GM18517 (cell line): ENCODE results near the gene EME1.

Experiments
- ATAC-seq: cut with Tn5 transposase; IDR thresholded peaks from one replicate; pipeline ENCODE4 v1.9.1; 2021; ENCODE audit warnings: mild to moderate bottlenecking, moderate library complexity; ENCODE audit not compliant: unreplicated experiment

Gene EME1

GRCh38 chr17:50361561-50362480 is 11.2 kb upstream of the EME1 start:
- no peak for ATAC-seq

DNA sequence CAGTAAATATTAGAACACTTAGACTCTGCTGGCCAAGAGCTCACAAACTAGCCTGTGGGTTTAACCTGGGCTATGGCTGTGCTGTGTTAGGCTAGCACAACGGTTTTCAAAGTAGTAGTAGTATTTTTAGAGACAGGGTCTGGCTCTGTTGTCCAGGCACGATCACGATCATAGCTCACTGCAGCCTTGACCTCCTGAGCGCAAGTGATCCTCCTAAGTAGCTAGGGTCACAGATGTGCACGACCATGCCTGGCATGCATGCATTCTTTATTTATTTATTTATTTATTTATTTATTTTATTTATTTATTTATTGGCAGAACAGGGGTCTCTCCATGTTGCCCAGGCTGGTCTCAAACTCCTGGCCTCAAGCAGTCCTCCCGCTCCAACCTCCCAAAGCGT is 10.4 kb upstream of the EME1 start:
- ATAC-seq = no peak

GRCh38 chr17:50363217-50364060 is 9.6 kb upstream of the EME1 start:
- ATAC-seq = no peak

- no peak for ATAC-seq
Observed at GRCh38 chr17:50364061-50364458, 9.0 kb upstream of the EME1 start.

DNA sequence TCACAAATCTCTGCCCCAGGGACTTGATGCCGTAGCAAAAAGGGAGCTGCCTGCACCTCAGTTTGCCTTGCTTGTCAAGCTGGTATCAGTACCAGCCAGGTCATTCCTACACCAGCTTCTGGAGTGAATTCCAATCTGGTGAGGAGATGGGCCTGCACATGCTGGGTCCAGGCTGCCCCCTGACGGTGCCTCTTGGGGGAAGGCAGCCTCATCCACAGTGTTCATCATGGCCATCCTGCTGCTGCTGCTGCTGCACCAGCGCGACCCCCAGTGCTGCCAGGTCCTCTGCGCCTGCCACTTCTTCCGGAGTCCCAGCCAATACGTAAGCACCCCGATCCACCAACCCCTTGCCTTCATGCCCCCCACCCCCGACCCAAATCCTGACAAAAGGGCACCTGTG is 8.3 kb upstream of the EME1 start:
- ATAC-seq = no peak

- no peak for ATAC-seq
Observed at GRCh38 chr17:50365165-50365564, 7.9 kb upstream of the EME1 start.

DNA sequence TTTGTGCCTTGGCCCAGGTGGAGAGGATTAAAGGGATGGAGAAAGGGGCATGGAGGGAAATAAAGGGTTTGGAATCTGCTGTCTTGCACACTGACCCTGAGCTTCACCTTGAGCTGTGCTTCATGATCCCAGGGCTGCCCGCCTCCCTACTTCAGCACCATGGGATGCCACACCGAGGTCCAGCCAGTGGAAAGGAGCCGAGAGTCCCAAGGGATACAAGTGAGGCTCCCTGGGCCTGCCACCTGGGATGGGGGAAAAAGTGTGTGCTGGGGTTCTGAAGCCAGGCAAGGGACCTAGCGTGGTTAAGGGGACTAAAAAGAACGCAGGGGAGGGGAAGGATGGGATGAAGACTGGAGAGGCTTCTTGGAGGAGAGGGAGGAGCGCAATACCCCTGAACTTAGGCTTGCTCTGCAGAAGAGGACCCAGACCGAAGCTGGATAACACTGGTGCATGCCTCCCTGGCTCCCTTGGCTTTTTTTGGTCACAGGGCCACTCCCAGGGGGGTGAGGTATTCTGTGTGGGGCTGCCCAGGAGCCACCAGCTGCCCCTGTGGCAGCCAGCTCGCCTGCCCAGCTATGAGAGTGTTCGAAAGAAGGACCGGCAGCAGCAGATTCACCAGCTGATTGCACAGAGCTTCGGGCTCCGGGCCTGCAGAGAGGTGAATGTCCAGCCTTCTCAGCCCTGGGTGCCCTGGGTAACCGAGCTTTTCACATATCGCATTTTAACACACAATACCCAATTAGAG is 7.2 kb upstream of the EME1 start:
- ATAC-seq = no peak

- ATAC-seq = no peak
Observed at GRCh38 chr17:50367401-50367800, 5.6 kb upstream of the EME1 start.

GRCh38 chr17:50370052-50370451 is 3.0 kb upstream of the EME1 start:
- ATAC-seq = no peak

DNA sequence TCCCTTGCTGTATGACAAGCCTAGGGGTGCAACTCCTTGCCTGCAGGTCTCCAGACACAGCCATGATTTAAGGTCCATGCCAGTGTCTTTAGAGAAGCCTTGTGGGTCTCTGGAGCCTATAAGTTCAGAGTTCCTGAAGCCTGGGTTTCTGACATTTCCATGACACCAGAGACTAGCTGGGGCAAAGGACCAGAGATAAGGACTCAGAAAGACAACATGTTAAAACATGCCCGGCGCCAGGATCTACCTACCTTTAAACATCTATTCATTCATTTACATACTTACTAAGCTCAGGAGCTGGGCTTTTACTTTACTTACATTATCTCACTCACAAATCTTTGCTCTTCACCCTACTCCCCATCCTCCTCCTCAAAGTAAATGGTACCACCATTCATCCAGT is 1.5 kb upstream of the EME1 start:
- no peak for ATAC-seq

DNA sequence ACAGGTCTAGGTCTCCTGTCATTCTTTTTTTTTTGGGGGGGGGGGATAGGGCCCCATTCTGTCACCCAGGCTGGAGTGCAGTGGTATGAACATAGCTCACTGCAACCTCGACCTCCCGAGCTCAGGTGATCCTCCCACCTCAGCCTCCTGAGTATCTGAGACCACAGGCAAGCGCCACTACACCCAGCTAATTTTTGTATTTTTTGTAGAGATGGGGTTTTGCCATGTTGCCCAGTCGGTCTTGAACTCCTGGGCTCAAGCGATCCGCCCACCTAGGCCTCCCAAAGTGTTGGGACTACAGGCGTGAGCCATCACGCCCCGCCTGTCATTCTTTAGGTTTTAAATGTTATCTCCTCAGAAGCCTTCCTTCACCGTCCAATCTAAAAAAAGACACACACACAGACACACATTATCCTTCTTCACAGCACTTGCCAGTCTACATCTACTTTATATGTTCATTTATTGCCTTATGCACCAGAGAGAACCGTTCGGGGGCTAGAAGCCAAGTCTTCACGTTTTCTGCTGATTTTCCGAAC is 739 bp upstream of the EME1 start:
- ATAC-seq = no peak

DNA sequence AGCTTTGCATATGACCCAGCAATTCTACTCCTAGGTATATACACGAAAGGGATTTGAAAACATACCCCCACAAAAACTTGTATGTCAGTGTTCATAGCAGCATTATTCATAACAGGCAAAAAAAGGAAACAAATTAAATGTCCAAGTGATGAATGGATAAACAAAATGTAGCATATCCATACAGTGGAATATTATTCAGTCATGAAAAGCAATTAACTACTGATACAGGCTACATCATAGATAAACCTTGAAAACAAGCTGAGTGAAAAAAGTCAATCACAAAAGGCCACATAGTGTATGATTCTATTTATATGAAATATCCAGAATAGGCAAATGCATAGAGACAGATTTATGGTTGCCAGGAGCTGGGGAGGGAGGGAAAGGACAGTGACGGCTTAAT is 676 bp downstream of the EME1 start:
- ATAC-seq = no peak

DNA sequence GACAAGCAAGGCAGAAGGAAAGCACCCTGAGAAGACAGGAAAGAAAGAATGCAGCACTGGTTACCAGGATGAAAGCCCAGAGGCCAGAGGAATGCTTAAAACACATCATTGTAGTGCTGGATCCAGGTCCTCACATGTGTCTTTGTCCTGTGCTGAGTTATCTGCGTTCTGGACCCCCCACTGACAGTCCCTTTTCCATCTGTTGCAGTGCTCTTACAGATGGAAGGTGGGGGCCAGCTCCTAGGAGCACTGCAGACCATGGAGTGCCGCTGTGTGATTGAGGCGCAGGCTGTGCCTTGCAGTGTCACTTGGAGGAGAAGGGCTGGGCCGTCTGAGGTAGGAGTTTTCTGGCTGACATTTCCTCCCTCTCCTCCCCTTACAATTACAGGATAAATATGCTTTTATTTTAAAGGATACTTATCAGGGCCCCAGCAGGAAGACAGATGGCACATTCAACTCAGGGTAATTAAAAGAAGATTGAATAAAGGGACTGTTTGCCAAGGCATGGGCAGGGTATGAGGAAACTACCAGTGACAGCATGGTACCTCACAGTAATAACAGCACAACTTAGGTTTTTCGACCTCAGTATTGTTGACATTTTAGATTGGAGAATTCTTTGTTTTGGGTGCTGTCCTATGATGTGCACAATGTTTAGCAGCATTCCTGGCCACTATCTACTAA is 3.0 kb downstream of the EME1 start:
- no peak for ATAC-seq

- no peak for ATAC-seq
Observed at GRCh38 chr17:50379351-50380132, 6.5 kb downstream of the EME1 start.

- no peak for ATAC-seq
Observed at GRCh38 chr17:50380369-50381259, 7.6 kb downstream of the EME1 start.

DNA sequence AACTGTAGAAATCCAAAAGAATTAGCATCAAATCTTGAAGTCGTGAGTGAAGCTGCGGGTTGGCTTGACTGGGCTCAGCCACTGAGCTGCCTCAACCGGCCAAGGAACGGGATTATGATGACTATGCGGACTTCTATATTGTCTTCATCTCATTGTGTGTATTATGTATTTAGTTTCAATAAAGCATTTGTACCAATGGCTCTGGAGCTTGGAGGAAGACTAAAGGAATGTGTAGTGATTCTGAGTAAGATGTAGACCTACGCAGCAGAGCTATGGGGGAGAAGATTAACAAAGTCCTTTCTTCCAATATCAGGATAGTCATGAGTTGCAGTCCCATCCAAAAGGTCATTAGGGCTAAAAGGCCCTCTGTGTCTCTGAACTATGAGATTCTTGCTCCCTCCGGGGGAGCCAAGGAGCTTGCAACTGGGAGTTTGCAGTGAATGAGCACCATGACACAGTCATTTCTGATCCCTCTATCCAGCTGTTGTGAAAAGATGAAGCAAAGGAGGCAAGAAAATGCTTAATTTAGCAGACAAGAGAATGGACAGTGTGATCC is 8.3 kb downstream of the EME1 start:
- no peak for ATAC-seq

DNA sequence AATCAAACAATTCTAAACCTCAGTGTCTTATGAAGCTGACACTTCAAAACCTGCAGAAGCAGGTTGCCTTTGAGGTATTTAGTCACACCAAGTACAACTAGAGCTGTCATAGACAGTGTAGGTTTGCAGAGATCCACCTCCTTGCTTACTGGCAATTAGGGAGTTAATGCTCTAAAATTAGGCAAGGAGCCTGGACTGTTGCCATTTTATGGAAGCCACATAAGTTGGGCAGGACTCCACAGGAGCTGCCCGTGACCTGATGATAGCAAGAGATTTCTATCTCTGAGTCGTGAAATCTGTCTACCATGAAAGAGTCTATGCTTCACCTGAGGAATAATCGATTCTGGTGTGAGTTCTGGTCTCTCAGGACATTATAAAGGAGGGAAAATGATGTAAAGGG is 8.9 kb downstream of the EME1 start:
- no peak for ATAC-seq

DNA sequence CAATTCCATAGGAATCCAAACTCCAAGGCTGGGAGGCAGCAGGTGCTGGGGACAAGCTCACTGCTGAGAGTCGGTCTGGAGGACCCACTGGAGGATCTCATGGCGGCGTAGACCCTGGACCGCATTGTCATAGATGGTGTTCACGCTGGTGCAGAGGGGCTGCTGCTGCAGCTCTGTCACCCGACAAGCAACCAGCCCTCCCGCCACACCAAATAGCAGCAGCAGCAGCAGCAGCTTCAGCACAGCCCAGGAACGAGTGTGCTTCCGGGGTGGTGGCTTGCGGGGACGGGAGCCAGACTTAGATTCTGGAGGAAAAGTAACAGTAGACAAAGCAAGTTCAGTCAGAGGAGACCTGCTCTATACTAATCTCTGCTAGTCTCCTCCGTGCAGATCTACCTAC is 9.9 kb downstream of the EME1 start:
- no peak for ATAC-seq
